HG03342 (cell line): ENCODE results near the gene TBC1D21.

Source experiments
- ATAC-seq: cut with Tn5 transposase; IDR thresholded peaks from one replicate; pipeline ENCODE4 v1.9.1; 2021; ENCODE audit warnings: mild to moderate bottlenecking, moderate library complexity; ENCODE audit not compliant: unreplicated experiment

The TBC1D21 gene

GRCh38 chr15:73858062-73858461 lies 15.3 kb upstream of the TBC1D21 start:
- no peak for ATAC-seq

DNA sequence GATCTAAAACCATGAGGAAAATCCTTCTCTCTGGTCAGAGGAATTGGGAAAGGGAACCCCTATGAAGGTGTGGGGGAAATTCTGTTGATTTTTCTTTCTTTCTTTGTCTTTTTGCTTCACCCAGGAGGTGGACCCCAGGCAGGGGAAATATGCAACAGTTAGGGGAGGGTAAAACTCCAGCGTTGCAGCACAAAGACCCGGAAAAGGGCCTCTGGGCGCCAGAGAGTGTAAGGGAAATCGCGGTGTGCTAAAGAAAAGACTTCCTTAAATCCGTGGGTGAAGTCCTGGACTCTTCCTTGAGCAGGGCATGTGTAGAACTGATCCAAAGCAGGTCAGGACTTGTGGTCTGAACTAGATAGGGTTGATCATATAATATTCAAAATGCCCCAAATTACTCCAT lies 11.1 kb upstream of the TBC1D21 start:
- no peak for ATAC-seq

DNA sequence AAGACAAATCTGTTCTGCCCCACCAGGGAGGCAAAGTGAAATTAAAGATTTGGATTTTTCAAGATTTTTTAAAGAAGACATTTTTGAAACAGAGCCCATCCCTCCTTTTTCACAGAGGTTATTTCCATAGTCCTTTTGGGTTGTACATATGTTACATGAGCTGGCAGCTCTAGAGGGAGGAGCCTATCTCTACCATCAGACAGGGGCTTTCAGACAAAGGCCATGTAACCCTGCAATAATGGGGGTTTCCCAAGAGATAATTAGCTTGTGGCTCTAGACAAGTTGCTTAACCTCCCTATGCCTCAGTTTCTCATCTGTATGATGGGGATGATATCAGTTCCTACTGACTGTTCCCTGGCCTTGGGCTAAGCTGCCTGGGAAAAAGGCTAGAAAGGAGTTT lies 8.0 kb upstream of the TBC1D21 start:
- ATAC-seq: no peak

DNA sequence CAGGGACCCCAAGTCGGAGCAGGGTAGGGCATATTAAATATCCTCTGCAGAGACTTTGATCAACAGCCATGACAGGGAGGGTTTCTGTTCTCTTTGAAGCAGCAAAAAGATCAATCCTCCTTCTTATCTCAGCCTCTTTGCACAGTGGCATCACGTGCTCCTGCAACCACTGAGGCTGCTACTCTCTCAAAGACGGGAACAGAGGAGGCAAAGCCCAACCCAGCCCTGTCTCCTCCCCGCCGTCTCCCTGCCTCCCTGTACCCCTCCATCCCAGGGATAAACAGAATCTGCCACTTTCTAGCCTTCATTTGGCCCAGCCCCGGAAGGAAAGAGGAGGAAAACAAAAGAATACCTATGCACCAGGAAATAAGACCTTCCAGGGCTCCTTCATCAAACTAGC lies 7.5 kb upstream of the TBC1D21 start:
- no peak for ATAC-seq

GRCh38 chr15:73866481-73866880 lies 6.9 kb upstream of the TBC1D21 start:
- ATAC-seq: no peak

DNA sequence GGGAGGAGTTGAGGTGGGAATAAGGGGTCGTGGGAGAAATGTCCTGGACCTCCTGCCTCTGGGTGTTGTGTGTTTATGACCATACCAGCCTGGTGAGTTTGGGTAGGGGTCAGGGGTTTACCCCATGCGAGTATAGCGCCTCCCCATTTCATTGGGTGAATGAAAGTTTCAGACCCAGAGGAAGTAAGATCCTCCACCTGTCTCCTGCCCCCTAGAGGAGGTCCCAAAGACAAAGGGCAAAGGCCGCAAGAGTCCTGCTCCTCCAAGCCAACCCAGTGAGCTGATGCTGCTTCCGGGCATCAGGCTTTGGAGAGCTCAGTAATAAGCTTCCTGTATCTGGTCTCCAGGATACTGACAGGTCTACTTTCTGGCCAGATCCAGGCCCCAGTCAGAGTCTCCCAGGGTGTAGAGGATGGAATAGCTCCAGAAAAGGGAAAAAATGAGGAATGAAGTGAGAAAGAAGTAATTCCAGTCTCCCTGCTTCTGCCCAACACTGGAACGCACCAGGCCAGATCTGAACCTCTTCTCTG lies 6.4 kb upstream of the TBC1D21 start:
- no peak for ATAC-seq

DNA sequence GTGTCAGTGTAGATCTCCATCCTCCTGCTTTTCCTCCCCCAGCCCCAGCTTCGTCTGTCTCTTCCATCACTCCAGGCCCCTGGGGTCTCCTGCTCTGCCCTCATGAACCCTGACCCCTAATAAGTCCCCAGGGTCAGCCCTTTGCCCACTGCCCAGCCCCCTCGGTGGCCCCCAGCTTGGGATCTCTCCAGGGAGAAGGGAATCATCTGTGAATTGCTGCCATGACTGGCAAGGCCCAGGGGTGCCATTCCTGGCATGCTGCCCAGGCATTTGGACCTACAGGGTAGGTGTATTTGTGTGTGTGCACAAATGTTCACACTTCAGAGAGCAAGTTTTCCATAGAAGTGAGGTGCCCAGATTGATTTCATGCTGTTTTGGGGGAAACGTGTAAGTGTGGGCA lies 5.9 kb upstream of the TBC1D21 start:
- ATAC-seq: no peak

GRCh38 chr15:73867956-73868355 lies 5.4 kb upstream of the TBC1D21 start:
- no peak for ATAC-seq

- ATAC-seq: no peak
Measured at GRCh38 chr15:73869216-73869995, 4.0 kb upstream of the TBC1D21 start.

DNA sequence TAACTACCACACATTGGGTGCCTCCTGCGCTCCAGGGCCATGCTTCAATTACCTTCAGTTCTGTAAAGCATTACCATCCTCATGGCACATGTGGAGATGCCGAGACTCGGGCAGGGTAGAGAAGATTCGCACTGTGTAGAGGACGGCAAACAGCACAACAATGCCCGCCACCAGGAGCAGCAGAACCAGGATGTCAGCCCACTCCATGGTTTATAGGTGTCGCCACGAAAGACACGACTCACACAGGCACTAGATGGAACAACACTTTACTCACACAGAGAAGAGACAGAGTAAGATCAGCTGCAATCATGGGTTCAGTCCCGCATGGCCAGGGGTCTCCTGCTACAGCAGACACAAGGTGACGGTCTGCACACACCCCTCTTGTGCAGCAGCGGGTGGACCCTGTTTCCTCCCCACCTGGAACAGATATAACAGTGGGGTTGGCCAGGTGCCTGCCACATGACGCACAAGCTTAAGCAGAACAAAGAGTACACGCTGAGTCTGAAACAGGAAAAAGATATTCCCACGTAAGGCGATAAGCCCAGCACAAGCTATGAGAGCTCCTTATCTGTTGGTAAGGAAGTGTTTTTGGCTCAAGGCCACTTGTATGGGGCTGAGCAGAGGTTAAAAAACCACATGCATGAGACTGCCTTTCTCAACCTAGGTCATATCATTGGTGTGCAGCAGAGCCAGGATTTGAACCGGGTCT lies 2.5 kb upstream of the TBC1D21 start:
- ATAC-seq: no peak

GRCh38 chr15:73872346-73872745 lies 1.0 kb upstream of the TBC1D21 start:
- no peak for ATAC-seq

GRCh38 chr15:73873889-73874511 lies 636 bp downstream of the TBC1D21 start:
- ATAC-seq: no peak

- no peak for ATAC-seq
Measured at GRCh38 chr15:73879426-73879825, 6.1 kb downstream of the TBC1D21 start.

GRCh38 chr15:73881579-73882320 lies 8.4 kb downstream of the TBC1D21 start:
- no peak for ATAC-seq

DNA sequence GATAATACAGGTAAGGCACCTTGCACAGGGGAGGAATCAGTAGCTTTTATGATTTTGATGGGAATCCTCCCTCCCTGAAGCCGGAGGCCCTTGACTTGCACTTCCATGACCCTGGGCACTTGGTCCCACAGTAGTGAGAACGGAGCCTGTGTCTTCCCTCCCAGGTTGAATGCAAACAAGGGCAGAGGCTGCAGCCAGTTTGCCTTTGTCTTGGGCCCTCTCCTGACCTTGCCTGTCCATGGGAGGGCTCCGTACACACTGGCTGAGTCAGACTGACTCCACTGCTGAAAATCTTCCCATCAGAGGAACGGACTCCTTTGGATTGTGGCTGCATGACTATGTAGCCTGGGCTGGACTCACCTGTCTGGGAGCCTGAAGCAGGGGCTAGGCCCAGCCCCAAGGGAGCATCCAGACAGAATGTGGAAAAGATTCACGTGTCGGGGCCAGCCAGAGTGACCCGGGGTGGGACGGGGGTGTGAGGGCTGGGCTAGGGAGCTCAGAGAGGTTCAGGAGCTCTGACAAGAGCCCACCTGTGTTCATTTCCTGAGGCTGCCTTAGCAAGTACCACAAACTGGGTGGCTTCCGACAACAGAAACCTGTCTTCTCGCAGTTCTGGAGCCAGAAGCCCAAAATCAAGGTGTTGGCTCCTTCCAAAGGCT lies 9.5 kb downstream of the TBC1D21 start:
- no peak for ATAC-seq

DNA sequence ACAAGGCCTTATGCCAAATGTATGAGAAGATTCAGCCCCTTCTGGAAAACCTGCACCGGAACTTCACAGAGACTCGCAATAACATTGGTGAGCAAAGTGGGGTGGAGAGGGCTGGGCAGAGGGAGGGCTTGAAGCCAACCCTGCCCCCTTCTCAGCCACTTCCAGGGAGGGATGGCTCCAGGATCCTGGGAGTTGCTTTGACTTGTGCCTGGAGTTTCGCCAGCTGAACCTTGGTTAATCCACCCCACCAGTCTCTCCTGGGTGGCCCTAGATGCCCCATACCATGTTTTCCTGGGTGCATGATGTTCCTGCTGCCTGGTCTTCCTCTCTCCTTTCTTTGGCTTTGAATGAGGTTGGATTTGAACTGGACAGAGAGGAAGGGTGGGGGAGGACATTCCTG lies 10.8 kb downstream of the TBC1D21 start:
- no peak for ATAC-seq

DNA sequence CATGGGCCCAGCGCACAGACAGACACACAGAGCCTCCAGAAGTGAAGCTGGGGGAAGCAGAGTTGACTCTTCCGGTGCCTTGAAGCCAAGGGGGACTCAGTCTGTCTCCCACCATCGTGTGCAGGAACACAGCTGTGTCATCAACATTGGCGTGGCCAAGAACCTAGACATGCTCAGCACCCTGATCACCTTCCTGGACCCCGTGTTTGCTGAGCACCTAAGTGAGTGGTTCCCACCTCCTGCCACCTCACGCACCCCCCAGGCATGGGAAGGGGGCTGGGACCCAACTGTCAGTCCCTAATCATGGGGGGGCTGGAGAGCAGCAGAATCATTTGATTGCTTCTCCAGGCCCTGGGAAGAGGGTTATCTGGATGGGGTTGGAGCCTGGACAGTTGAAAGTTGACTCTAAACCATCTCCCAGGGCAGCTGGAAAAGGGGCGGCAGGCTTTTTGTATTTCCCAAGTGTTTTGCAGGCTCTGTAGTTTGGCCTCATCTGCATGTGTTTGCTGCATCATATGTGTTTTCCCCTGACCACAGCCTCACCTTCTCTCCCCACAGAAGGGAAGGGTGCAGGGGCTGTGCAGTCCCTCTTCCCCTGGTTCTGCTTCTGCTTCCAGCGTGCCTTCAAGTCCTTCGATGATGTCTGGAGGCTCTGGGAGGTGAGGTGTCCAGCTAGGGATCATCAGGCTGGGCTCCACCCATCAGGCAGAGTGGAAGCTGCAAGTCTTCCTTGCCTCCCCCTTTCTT lies 12.8 kb downstream of the TBC1D21 start:
- ATAC-seq: no peak

DNA sequence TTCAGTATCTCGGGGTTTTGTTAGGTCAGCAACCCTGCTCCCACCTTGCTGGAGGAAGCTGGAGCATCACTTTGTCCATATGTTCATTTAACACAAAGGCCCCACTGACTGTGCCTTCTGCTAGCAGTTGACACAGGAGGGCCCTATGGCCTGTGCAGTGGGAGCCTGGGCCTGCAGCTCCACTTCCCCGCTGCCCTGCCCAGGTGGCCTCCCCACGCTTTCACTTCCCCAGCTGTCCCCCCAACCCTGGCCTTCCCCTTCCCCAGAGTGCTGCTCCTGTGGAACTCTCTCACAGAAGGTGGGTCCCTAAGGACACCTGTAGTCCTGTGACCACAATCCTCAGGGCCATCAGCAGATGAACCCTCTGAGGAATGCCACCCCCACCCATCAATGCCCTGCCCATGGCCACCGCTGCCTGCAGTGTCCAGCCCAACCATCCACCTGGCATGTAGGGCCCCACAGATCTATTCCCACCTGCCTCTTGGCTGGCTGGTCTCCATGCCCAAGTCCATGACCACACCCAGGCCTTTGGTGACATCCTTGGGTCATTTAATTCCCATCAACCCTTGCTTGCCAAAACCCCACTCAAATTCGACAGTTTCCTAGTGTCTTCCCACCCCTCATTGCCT lies 13.5 kb downstream of the TBC1D21 start:
- ATAC-seq: no peak

DNA sequence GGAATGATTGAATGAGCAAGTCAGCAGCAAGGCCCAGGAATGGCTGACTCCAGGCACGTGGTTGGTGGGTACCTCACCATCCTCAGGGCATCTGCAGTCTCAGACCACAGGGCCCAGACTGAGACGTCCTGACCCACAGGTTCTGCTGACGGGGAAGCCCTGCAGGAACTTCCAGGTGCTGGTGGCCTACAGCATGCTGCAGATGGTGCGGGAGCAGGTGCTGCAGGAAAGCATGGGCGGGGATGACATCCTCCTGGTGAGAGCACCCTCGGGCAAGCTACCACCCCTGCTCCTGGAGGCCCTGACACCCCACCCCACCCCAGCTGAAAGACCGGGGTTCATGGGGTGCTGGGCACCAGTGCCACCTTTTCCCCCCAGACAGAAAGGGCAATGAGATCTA lies 14.1 kb downstream of the TBC1D21 start:
- no peak for ATAC-seq
